Right kidney (tissue), 1 donor: ENCODE data around the gene XPC.

Source experiments
- DNase-seq: peaks from one replicate; pipeline ENCODE4 v3.0.0-alpha.2; 2016

Gene XPC

GRCh38 chr3:14172496-14172895, 5.9 kb downstream of the XPC start:
- DNase-seq = no peak

GRCh38 chr3:14170531-14171159, 7.8 kb downstream of the XPC start:
- no peak for DNase-seq

GRCh38 chr3:14169871-14170270, 8.5 kb downstream of the XPC start:
- no peak for DNase-seq

GRCh38 chr3:14169435-14169834, 9.0 kb downstream of the XPC start:
- no peak for DNase-seq

GRCh38 chr3:14166877-14167603, 11.4 kb downstream of the XPC start:
- no peak for DNase-seq

GRCh38 chr3:14162178-14162577, 16.2 kb downstream of the XPC start:
- DNase-seq = no peak

GRCh38 chr3:14161282-14161681, 17.1 kb downstream of the XPC start:
- no peak for DNase-seq

- DNase-seq = no peak
These were observed 19.0 kb downstream of the XPC start for GRCh38 chr3:14159426-14159825.

GRCh38 chr3:14158370-14158769, 20.0 kb downstream of the XPC start:
- DNase-seq = no peak

GRCh38 chr3:14157951-14158350, 20.4 kb downstream of the XPC start:
- no peak for DNase-seq

GRCh38 chr3:14156843-14157561, 21.4 kb downstream of the XPC start:
- no peak for DNase-seq

GRCh38 chr3:14156201-14156600, 22.2 kb downstream of the XPC start:
- no peak for DNase-seq

- DNase-seq = no peak
These were observed 23.4 kb downstream of the XPC start for GRCh38 chr3:14154895-14155440.

- DNase-seq = no peak
These were observed 24.1 kb downstream of the XPC start for GRCh38 chr3:14154276-14154675.

GRCh38 chr3:14153663-14154062, 24.7 kb downstream of the XPC start:
- no peak for DNase-seq

GRCh38 chr3:14152963-14153355, 25.4 kb downstream of the XPC start:
- no peak for DNase-seq

GRCh38 chr3:14152233-14152962, 26.0 kb downstream of the XPC start:
- DNase-seq = no peak

- DNase-seq = no peak
These were observed 26.8 kb downstream of the XPC start for GRCh38 chr3:14151471-14152083.

GRCh38 chr3:14150491-14151230, 27.7 kb downstream of the XPC start:
- DNase-seq = no peak

- no peak for DNase-seq
These were observed 28.3 kb downstream of the XPC start for GRCh38 chr3:14150078-14150477.
